Raji (cell line): ENCODE results near the gene C18orf63.

Experiments
- POLR2A ChIP-seq: IDR thresholded peaks from 2 replicates; pipeline ENCODE4 v1.6.1; 2011; ENCODE audit warnings: low read depth, low read length, control low read depth; ENCODE audit not compliant: insufficient read depth

C18orf63 gene

GRCh38 chr18:74407888-74408287 lies 92.2 kb downstream of the C18orf63 start:
- no peak for TF ChIP-seq POLR2A
